Left lung (tissue), 10 donors: ENCODE results near the gene AGK. TPM values are rescaled to one million over a fixed set of nuclear protein-coding genes. Genes with fewer than 3 reads are reported as not detected.

Source experiments
- ATAC-seq: fragments of 200-7000 bp; cut with Tn5 transposase; one replicate; pipeline ENCODE4 v1.9.1; 2020; ENCODE audit warnings: moderate library complexity
- DNase-seq, 4 donors: peaks; one replicate each; pipeline ENCODE4 v3.0.0-alpha.2; 2013 to 2020
- H3K27ac ChIP-seq, 2 donors: fragments of 200-600 bp; sonication (generic) in 1 of 2; one replicate each; pipeline versions ENCODE4 v1.5.0 to v1.8.0; 2020 to 2021
- H3K27me3 ChIP-seq, 2 donors: fragments of 200-600 bp; sonication (generic) in 1 of 2; one replicate each; pipeline versions ENCODE4 v1.5.0 to v1.8.0; 2020 to 2021
- H3K36me3 ChIP-seq, 2 donors: fragments of 200-600 bp; sonication (generic) in 1 of 2; one replicate each; pipeline versions ENCODE4 v1.5.0 to v1.8.0; 2020 to 2021
- H3K4me1 ChIP-seq, 2 donors: fragments of 200-600 bp; one replicate each; pipeline ENCODE4 v1.8.0; 2021
- H3K4me3 ChIP-seq, 2 donors: fragments of 200-600 bp; sonication (generic) in 1 of 2; one replicate each; pipeline versions ENCODE4 v1.5.0 to v1.8.0; 2020 to 2021; ENCODE audit warnings: mild to moderate bottlenecking in 1 of 2
- H3K9me3 ChIP-seq, 2 donors: fragments of 200-600 bp; sonication (generic) in 1 of 2; one replicate each; pipeline versions ENCODE4 v1.5.0 to v1.8.0; 2020 to 2021
- CTCF ChIP-seq, 2 donors: fragments of 200-600 bp; sonication (generic) in 1 of 2; IDR thresholded peaks; one replicate each; pipeline versions ENCODE4 v1.5.0 to v1.8.0; 2021; ENCODE audit warnings: antibody characterized with exemption in 2 of 2
- intact Hi-C, 2 donors: fragments of 100-400 bp; cut with DNase I; formaldehyde crosslinking; loops; one replicate each; pipeline versions ENCODE4 v1.11.2 to v1.14.2; 2022
- polyA plus RNA-seq, 6 donors: library from polyadenylated mRNA; unstranded; fragments of 120-200 nt; gene quantifications; one replicate each; pipeline ENCODE4 v1.2.1, GENCODE V29; 2013; ENCODE audit not compliant: insufficient read length in 6 of 6
- total RNA-seq, 2 donors: library from RNA; stranded (reverse); fragmentation: NEBNext Ultra II Directional; extraction: Animal tissue kit (Norgen Biotek cat#: 25700); gene quantifications; one replicate each; pipeline ENCODE4 v1.2.1, GENCODE V29; 2021
- donor health status: DM: no; HTN: yes; CAD: no.
- donor health status: DM: no; HTN: no; CAD: no.

The AGK gene
- total and polyA plus RNA-seq, 8 donors, result 24.4 to 40.6 (median 36.8) TPM

GRCh38 chr7:141701489-141702046 is 150.4 kb downstream of the AGK start:
- no peak for TF ChIP-seq CTCF (IDR thresholded peaks at IDR 0.05)
- Histone ChIP-seq H3K36me3 (no peaks in the 10 kb centered on the region), H3K4me3 (peak overlapping the region; percentile 71 to 77), H3K4me1 (peaks cover 2 to 50% of the 10 kb centered on the region in 2 donors), H3K9me3 (no peaks in the 10 kb centered on the region), H3K27me3 (peaks cover 0 to 25% of the 10 kb centered on the region in 2 donors), H3K27ac (peak overlapping the region; percentile 77 to 78)
- DNase-seq (peak; percentile 34 to 81 (median 59)), ATAC-seq (peak; percentile 78)
- intact Hi-C loops, result no loop called here

- H3K36me3 ChIP-seq, result no peaks in the 10 kb centered on the region
- intact Hi-C loops, result no loop called here
- H3K4me1 ChIP-seq, result peaks cover 2 to 45% of the 10 kb centered on the region in 2 donors
- ATAC-seq (peak; percentile 83), DNase-seq (peak; percentile 36 to 89 (median 56))
- H3K27ac ChIP-seq, result peak within 1 kb of the TSS; percentile 77 to 78
- H3K9me3 ChIP-seq, result no peaks in the 10 kb centered on the region
- no peak for TF ChIP-seq CTCF (IDR thresholded peaks at IDR 0.05)
- H3K27me3 ChIP-seq, result peaks cover 0 to 25% of the 10 kb centered on the region in 2 donors
- peak within 1 kb of the TSS; percentile 71 to 77 for H3K4me3 ChIP-seq
Observed at GRCh38 chr7:141702047-141702567, 150.9 kb downstream of the AGK start, which contains the start of gene DENND11. Gene DENND11 (minus strand): TSS chr7:141702166. CDS start chr7:141702153, 13 bp downstream.

- intact Hi-C loops, result no loop called here
- peaks cover 2 to 38% of the 10 kb centered on the region in 2 donors for H3K4me1 ChIP-seq
- no peak overlapping the region for H3K27ac ChIP-seq
- peaks cover 0 to 25% of the 10 kb centered on the region in 2 donors for H3K27me3 ChIP-seq
- ATAC-seq (no peak), DNase-seq (no peak)
- TF ChIP-seq CTCF (IDR thresholded peaks at IDR 0.05), result no peak
- H3K4me3 ChIP-seq, result peak overlapping the region in 1 of 2 donors; percentile 56
- no peaks in the 10 kb centered on the region for H3K9me3 ChIP-seq
- no peaks in the 10 kb centered on the region for H3K36me3 ChIP-seq
Observed at GRCh38 chr7:141702892-141703291, 151.7 kb downstream of the AGK start.

- ATAC-seq (no peak), DNase-seq (no peak)
- intact Hi-C loops, result no loop called here
- H3K9me3 ChIP-seq, result no peaks in the 10 kb centered on the region
- TF ChIP-seq CTCF (IDR thresholded peaks at IDR 0.05), result no peak
- no peaks in the 10 kb centered on the region for H3K36me3 ChIP-seq
- no peak overlapping the region for H3K4me3 ChIP-seq
- peaks cover 0 to 25% of the 10 kb centered on the region in 2 donors for H3K27me3 ChIP-seq
- H3K27ac ChIP-seq, result no peak overlapping the region
- H3K4me1 ChIP-seq, result peaks cover 2 to 25% of the 10 kb centered on the region in 2 donors
Observed at GRCh38 chr7:141704112-141704511, 152.9 kb downstream of the AGK start.

GRCh38 chr7:141704741-141705140 is 153.5 kb downstream of the AGK start:
- Histone ChIP-seq H3K27me3 (peaks cover 0 to 25% of the 10 kb centered on the region in 2 donors), H3K36me3 (no peaks in the 10 kb centered on the region), H3K9me3 (no peaks in the 10 kb centered on the region), H3K4me1 (peaks cover 2 to 22% of the 10 kb centered on the region in 2 donors), H3K4me3 (no peak overlapping the region), H3K27ac (no peak overlapping the region)
- ATAC-seq (no peak), DNase-seq (no peak)
- no peak for TF ChIP-seq CTCF (IDR thresholded peaks at IDR 0.05)
- intact Hi-C loops, result no loop called here

Other genes starting within 250 kb of the AGK start
- 10 to 100 TPM; 20.4 to 28.9 TPM for gene DENND11, start 150.8 kb downstream of the AGK start, total RNA-seq
- gene DENND11, start 150.8 kb downstream of the AGK start, polyA plus RNA-seq, result 10 to 100 TPM; 39.6 to 48.7 (median 43.0) TPM
- not detected for gene WEE2, start 156.9 kb downstream of the AGK start, total RNA-seq
- under 1 TPM; 0.23 to 0.64 (median 0.44) TPM for gene WEE2, start 156.9 kb downstream of the AGK start, polyA plus RNA-seq
- 10 to 100 TPM; 71.6 to 96.2 TPM for gene SSBP1, start 186.9 kb downstream of the AGK start, total RNA-seq
- 100 to 1,000 TPM; 117 to 130 (median 120) TPM for gene SSBP1, start 186.9 kb downstream of the AGK start, polyA plus RNA-seq
- gene TAS2R3, start 212.7 kb downstream of the AGK start, total RNA-seq, result 1 to 10 TPM in 1 of 2 donors, under 1 TPM in 1; 0.82 to 2.7 TPM
- 1 to 10 TPM in 5 of 6 donors, under 1 TPM in 1; 0.35 to 2.9 (median 2.3) TPM for gene TAS2R3, start 212.7 kb downstream of the AGK start, polyA plus RNA-seq
- 1 to 10 TPM in 1 of 2 donors, under 1 TPM in 1; 0.99 to 1.1 TPM for gene TAS2R4, start 225.3 kb downstream of the AGK start, total RNA-seq
- gene TAS2R4, start 225.3 kb downstream of the AGK start, polyA plus RNA-seq, result 1 to 10 TPM; 4.6 to 6.3 (median 5.5) TPM
- gene TAS2R5, start 238.8 kb downstream of the AGK start, total RNA-seq, result 1 to 10 TPM in 1 of 2 donors, under 1 TPM in 1; 0.79 to 2.0 TPM
- gene TAS2R5, start 238.8 kb downstream of the AGK start, polyA plus RNA-seq, result 10 to 100 TPM in 4 of 6 donors, 1 to 10 TPM in 2; 5.8 to 11.4 (median 10.1) TPM